C1 segment of cervical spinal cord (tissue), 14 donors: ENCODE results near the gene MOSPD2.

Experiments
- DNase-seq, 14 donors: peaks; one replicate each; lab custom pipeline; 2025; lab: John Stamatoyannopoulos, UW

MOSPD2 gene

DNA sequence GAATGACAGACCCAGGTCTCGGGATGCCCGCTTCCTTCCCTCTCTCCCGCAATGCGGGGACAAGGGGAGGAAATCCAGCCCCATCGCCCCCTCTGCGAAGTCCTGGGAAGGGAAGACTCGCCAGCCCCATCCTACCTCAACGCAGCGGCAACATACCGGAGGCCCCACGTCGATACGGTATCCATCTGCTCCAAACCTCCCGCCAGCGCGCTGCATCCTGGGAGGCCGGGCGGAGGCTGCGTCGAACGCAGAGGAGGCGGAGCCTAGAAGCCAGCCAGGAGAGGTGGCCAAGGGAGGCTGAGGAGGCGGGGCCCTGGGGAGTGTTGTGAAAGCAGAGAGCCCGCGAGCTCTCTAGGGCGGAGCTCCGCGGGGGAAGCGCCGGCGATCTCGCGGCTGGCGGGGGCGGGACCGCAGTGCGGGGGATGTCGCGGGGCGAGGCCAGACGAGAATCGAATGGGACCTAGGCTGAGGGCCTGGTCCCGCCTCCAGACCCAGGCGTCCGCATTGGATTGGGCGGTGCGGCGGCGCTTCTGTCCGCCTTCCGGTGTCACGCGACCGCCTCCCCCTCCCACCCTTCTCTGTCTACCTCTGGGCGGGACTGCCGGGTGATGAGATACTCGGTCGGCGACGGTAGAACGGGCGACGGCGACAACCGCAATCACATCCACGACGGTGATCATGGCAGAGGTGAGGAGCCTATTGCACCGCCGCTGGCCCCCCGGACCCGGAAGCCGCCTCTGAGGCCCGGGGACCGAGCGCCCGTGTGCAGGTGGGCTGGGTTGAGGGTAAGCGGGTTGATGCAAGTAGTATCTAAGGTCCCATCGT lies at the start of gene MOSPD2, which contains the start of gene FANCB:
Gene MOSPD2, plus strand, starts transcription at position 571 of the 825 bp plus-strand sequence. Its CDS starts 108 bp downstream, at position 679.
Gene FANCB, minus strand, starts transcription at position 219 of the 825 bp plus-strand sequence. CDS start 7,559 bp downstream, outside the sequence.
- peak; percentile 38 to 95 (median 86) for DNase-seq

DNA sequence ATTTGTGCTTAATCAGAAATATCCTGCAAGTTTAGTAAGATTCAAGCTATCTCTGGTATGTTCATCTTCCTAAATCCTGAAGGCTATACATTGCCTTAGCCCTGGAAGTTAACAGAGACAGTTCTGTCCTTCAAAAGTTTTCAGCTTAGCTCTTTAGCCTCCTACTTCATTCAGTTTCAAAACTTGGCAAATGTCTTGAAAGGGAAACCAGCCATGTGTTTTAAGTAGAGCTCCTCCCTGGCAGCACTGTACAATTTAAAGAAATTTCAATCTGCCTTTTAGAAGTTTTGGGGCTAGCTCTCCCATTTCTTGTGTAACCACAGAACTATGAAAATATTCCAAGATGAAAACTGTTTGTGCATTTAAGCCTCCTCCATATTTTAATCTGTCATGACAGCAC lies 47.4 kb upstream of the MOSPD2 start:
- no peak for DNase-seq

DNA sequence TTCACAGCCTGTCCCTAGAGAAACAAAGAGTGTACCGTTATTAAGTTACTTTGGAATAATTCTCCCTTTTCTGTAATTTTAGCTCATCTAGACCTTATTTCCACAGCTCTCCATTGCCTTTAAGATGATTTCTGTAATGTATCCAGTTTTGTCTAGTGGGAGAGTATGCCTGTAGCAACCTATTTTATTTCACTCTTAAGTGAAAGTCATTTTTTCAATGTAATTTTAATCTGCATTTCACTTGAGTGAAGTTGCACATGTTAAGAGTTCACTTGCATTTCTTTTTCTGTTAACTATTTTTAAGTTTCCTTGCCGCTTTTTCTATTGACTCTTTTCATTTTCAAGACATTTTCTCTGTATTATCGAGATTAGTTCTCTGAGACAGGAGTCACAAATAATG lies 46.9 kb upstream of the MOSPD2 start:
- DNase-seq = no peak

DNA sequence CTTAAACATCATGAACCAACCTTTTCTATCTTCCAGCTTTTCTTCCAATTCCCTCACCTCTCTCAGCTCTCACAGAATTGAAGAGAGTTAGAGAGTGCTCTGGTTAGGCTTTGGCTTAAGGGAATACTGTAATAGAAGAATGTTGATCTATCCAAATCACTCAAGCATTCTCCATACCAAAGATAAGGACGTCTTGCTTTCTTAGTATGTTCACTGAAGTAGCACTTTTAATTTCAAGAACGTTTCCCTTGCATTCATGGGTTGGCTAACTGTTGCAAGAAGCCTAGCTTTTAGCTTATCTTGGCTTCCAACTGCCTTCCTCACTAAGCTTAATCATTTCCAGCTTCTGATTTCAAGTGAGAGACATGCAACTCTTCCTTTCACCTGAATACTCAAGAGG lies 43.6 kb upstream of the MOSPD2 start:
- no peak for DNase-seq

GRCh38 chrX:14832151-14832550 lies 41.1 kb upstream of the MOSPD2 start:
- no peak for DNase-seq

DNA sequence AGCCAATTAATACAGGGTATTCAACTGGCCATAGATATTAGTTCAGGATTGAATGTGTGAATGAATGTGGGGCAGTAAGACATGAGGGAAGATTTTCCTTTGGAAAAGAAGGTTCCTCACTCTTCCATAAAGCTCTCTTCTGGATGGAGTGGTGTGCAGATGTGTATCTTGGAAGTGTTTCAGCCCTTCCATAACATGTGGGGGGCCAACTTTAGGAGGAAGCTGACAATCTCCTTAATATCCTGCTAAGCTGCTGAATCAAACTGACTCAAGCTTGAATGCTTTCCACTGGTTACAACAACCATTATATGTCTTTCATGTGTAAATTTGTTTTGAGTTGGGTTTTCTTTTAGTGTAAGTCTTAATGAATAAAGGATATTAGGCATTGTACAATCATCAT lies 40.6 kb upstream of the MOSPD2 start:
- DNase-seq = no peak

- no peak for DNase-seq
These were observed 36.1 kb upstream of the MOSPD2 start for GRCh38 chrX:14837155-14837554.

DNA sequence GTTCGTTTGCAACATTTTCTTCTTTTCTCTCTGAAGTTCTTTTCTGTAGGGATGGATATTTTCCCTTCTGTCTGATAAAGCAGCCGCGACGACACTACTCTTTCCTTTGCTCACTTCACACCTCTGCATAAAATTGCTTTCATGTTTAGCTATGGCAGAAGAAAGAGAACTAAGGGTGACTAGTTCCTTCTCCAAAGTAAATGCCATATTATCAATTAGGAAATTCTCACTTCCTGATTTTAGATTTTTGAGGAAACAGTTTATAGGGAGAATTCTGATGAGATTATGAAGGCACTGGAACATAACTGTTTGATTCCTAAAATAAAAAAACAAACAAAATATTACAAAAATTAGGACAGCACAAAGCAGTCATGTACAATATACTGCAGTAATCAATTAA lies 29.6 kb upstream of the MOSPD2 start:
- DNase-seq = no peak

DNA sequence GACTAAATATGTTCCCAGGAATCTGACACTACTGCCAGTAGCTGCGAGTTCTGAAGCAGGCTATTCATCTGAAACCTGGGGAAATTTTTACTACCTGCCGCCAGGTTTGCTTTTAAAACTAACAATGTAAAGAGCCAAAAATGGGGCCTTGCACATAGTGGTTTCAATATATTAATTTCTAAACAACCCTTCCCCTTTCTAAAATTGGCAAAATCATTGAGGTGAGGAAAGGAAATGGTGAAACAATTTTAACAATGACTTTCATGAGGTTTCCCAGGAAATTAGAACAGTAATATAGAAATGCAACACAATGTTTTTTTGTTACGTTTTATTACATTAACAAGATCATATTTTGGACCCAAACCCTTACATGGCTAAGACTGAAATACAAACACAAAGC lies 21.7 kb upstream of the MOSPD2 start:
- DNase-seq = no peak

- no peak for DNase-seq
These were observed 8.6 kb upstream of the MOSPD2 start for GRCh38 chrX:14864631-14865030.

GRCh38 chrX:14865201-14865600 lies 8.0 kb upstream of the MOSPD2 start:
- no peak for DNase-seq

GRCh38 chrX:14871767-14872166 lies 1.5 kb upstream of the MOSPD2 start:
- DNase-seq = no peak

- no peak for DNase-seq
These were observed 866 bp upstream of the MOSPD2 start for GRCh38 chrX:14872355-14872754.

GRCh38 chrX:14873676-14874049 lies 442 bp downstream of the MOSPD2 start:
- no peak for DNase-seq

GRCh38 chrX:14875624-14876023 lies 2.4 kb downstream of the MOSPD2 start:
- no peak for DNase-seq

DNA sequence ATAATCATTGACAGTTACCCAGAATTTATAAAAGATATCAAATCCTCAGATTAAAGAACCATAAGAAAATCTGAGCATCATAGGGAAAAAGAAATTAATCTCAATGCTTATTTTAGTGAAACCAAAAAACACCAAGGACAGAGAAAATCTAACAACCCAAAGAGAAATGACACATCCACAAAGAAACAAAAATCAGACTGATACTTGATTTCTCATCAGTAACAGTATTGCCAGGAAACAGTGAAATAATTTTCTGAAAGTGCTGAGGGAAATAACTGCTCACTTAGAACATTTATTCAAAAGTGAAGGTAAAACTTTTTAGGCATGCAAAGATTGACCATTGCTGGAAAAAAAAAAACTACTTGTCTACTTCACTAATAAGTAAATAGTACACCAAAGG lies 10.6 kb downstream of the MOSPD2 start:
- DNase-seq = no peak

- DNase-seq = no peak
These were observed 11.5 kb downstream of the MOSPD2 start for GRCh38 chrX:14884714-14885113.

DNA sequence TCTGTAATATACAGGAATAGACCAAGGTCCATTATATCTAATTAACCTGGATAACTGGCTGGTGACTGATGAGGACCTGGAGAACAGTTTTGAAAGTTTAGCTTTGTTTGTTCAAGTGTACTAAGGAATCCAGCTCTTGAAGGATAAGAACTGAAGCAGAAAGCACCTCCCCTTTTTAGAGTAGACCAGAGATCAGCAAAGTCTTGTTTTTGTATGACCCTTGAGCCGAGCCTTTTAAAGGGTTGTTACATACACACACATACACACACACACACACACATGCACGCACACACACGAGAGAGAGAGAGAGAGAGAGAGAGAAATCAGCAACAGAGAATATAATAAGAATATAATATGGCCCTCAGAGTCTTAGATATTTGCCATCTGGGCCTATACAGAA lies 13.0 kb downstream of the MOSPD2 start:
- no peak for DNase-seq

GRCh38 chrX:14896273-14896672 lies 23.1 kb downstream of the MOSPD2 start:
- DNase-seq = no peak

- DNase-seq = no peak
These were observed 23.8 kb downstream of the MOSPD2 start for GRCh38 chrX:14897042-14897441.

GRCh38 chrX:14899607-14900006 lies 26.4 kb downstream of the MOSPD2 start:
- DNase-seq = no peak

DNA sequence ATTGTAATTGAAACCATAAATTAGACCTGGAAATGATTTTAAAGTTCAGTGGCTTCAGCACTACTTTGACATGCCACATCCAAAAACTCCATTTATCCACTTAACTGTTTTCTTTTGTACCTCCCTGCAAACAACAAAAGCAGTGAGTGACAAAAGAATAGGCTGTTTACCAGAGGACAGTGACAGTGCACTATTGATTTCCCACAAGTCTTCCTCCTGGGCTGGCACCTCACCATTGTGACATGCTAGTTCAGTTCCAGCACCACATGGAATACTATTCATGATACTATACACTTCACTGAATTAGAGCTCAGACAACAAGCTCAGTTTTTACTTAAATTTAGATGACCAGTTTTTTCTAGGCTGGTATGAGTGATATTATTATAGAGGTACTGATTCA lies 29.3 kb downstream of the MOSPD2 start:
- peak in 2 of 14 donors; percentile 3 to 21 for DNase-seq

GRCh38 chrX:14903891-14904290 lies 30.7 kb downstream of the MOSPD2 start:
- no peak for DNase-seq

GRCh38 chrX:14913241-14913640 lies 40.0 kb downstream of the MOSPD2 start:
- no peak for DNase-seq
